ENCODE results near the gene SPON1.

Gene SPON1

GRCh38 chr11:14312736-14313438, 350.4 kb downstream of the SPON1 start:
- TF ChIP-seq CTCF (IDR thresholded peaks at IDR 0.05) (no peak), ZFX (IDR thresholded peaks at IDR 0.05; ENCODE audit: borderline replicate concordance) (no peak)
- H3K27ac ChIP-seq = no peak overlapping the region

GRCh38 chr11:14314127-14314526, 351.6 kb downstream of the SPON1 start:
- TF ChIP-seq CTCF (IDR thresholded peaks at IDR 0.05) (no peak), ZFX (IDR thresholded peaks at IDR 0.05; ENCODE audit: borderline replicate concordance) (no peak)
- H3K27ac ChIP-seq = no peak overlapping the region

- no peak overlapping the region for H3K27ac ChIP-seq
- TF ChIP-seq ZFX (IDR thresholded peaks at IDR 0.05; ENCODE audit: borderline replicate concordance) (no peak), CTCF (IDR thresholded peaks at IDR 0.05) (no peak)
Observed at GRCh38 chr11:14315130-14315529, 352.6 kb downstream of the SPON1 start.
